Measurements from ENCODE around the gene AATF.

AATF gene

GRCh38 chr17:37098152-37098551, 149.4 kb downstream of the AATF start:
- TF ChIP-seq, protein P1, sequence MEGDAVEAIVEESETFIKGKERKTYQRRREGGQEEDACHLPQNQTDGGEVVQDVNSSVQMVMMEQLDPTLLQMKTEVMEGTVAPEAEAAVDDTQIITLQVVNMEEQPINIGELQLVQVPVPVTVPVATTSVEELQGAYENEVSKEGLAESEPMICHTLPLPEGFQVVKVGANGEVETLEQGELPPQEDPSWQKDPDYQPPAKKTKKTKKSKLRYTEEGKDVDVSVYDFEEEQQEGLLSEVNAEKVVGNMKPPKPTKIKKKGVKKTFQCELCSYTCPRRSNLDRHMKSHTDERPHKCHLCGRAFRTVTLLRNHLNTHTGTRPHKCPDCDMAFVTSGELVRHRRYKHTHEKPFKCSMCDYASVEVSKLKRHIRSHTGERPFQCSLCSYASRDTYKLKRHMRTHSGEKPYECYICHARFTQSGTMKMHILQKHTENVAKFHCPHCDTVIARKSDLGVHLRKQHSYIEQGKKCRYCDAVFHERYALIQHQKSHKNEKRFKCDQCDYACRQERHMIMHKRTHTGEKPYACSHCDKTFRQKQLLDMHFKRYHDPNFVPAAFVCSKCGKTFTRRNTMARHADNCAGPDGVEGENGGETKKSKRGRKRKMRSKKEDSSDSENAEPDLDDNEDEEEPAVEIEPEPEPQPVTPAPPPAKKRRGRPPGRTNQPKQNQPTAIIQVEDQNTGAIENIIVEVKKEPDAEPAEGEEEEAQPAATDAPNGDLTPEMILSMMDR (IDR thresholded peaks at IDR 0.05; ENCODE audit: borderline replicate concordance, control extremely low read depth, extremely low read depth, insufficient read depth, missing control alignments) = no peak
- in situ Hi-C loops (cut with MboI; ENCODE audit: low sequenced_read_pairs, unreplicated experiment) = no loop called here
- no peak for DNase-seq (ENCODE audit: low spot score)

- DNase-seq (ENCODE audit: low spot score) = no peak
- in situ Hi-C loops (cut with MboI; ENCODE audit: low sequenced_read_pairs, unreplicated experiment) = no loop called here
- TF ChIP-seq, protein P1 (IDR thresholded peaks at IDR 0.05; ENCODE audit: borderline replicate concordance, control extremely low read depth, extremely low read depth, insufficient read depth, missing control alignments) = no peak
These were observed 150.3 kb downstream of the AATF start for GRCh38 chr17:37098910-37099664.

GRCh38 chr17:37100231-37100630, 151.5 kb downstream of the AATF start:
- no peak for DNase-seq (ENCODE audit: low spot score)
- TF ChIP-seq, protein P1 (IDR thresholded peaks at IDR 0.05; ENCODE audit: borderline replicate concordance, control extremely low read depth, extremely low read depth, insufficient read depth, missing control alignments) = no peak
- in situ Hi-C loops (cut with MboI; ENCODE audit: low sequenced_read_pairs, unreplicated experiment) = no loop called here

DNA sequence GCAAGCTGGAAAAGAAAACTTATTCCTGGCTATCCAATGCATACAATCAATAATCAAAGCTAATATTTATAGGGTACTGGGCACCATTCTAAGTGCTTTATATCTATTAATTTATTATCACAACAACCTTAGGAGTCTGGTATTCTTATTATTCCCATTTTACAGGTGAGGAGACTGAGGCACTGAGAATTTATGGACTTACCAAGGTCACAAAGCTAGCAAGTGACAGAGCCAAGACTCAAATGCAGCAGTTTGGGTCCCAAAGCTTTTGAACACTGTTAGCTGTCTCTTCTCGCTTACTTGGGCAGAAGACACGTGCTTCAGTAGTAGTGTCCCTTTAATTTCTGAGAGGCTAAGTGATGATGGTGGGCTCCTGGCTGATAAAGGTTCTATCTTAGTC, 152.6 kb downstream of the AATF start:
- TF ChIP-seq, protein P1 (IDR thresholded peaks at IDR 0.05; ENCODE audit: borderline replicate concordance, control extremely low read depth, extremely low read depth, insufficient read depth, missing control alignments) = no peak
- in situ Hi-C loops (cut with MboI; ENCODE audit: low sequenced_read_pairs, unreplicated experiment) = no loop called here
- no peak for DNase-seq (ENCODE audit: low spot score)

DNA sequence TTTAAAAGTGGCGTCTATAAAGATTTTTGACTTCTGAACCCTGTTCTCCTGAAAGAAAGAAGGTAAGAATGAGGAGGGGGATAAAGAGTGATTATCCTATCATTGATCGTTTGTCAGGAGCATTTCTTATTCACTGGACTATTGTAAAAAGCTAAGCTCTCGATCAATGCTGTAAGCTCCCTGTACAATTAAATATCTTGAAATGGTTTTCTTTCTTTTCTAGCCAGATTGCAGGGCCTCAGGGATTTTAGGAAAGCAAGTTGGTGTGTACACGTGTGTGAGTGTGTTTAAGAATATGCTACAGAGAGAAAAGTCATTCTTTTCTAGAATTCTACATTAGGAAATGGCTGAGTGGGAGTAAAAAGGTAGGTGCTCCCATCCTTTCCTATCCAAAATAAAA, 154.5 kb downstream of the AATF start:
- TF ChIP-seq, protein P1 (IDR thresholded peaks at IDR 0.05; ENCODE audit: borderline replicate concordance, control extremely low read depth, extremely low read depth, insufficient read depth, missing control alignments) = no peak
- in situ Hi-C loops (cut with MboI; ENCODE audit: low sequenced_read_pairs, unreplicated experiment) = no loop called here
- DNase-seq (ENCODE audit: low spot score) = no peak

DNA sequence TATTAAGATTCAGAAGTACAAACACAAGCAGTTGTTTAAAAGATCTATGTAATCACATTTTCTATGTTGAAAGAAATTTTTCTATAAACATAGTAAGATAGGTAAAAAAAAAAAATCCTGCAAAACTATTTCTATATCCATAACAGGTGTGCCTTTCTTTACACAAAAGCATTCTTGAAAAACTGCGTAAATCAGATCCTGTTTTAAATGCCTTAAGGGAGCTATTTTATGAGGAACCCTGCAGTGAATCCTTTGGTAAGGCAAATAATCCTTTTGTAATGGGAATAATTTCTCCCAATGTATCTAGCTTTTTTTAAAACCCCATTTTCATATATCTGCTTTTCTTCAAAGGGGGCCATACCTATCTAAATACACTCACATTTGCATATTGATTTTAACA, 157.3 kb downstream of the AATF start:
- no peak for DNase-seq (ENCODE audit: low spot score)
- TF ChIP-seq, protein P1 (IDR thresholded peaks at IDR 0.05; ENCODE audit: borderline replicate concordance, control extremely low read depth, extremely low read depth, insufficient read depth, missing control alignments) = no peak
- in situ Hi-C loops (cut with MboI; ENCODE audit: low sequenced_read_pairs, unreplicated experiment) = no loop called here

All from GM13976 (cell line).